GM12891 (cell line): ENCODE results near the gene INPP5B.

Experiments used
- DNase-seq: peaks from one replicate; pipeline ENCODE4 v3.0.0; 2011; ENCODE audit warnings: low spot score; ENCODE audit not compliant: insufficient read length
- FAIRE-seq: peaks from 2 replicates; lab custom pipeline; 2011; peaks lifted over from hg19 to GRCh38; lab: Jason Lieb, UNC
- PAX5 ChIP-seq: IDR thresholded peaks from 2 replicates; pipeline ENCODE4 v1.6.1; 2011; ENCODE audit warnings: low read length, moderate library complexity, mild to moderate bottlenecking; ENCODE audit not compliant: insufficient read depth, severe bottlenecking
- POLR2A ChIP-seq: IDR thresholded peaks from 2 replicates; pipeline ENCODE4 v1.6.1; 2011; ENCODE audit warnings: low read depth, low read length, control low read depth
- POLR2AphosphoS5 ChIP-seq: IDR thresholded peaks from 2 replicates; pipeline ENCODE4 v1.6.1; 2011; ENCODE audit warnings: low read depth, low read length, control low read depth
- POU2F2 ChIP-seq: IDR thresholded peaks from 2 replicates; pipeline ENCODE4 v1.6.1; 2011; ENCODE audit warnings: low read depth, mild to moderate bottlenecking, control low read depth, low read length, moderate library complexity
- SPI1 ChIP-seq: IDR thresholded peaks from 2 replicates; pipeline ENCODE4 v1.6.1; 2011; ENCODE audit warnings: low read depth, low read length, control low read depth
- TAF1 ChIP-seq: IDR thresholded peaks from 2 replicates; pipeline ENCODE4 v1.6.1; 2011; ENCODE audit warnings: low read depth, low read length, control low read depth

INPP5B gene

DNA sequence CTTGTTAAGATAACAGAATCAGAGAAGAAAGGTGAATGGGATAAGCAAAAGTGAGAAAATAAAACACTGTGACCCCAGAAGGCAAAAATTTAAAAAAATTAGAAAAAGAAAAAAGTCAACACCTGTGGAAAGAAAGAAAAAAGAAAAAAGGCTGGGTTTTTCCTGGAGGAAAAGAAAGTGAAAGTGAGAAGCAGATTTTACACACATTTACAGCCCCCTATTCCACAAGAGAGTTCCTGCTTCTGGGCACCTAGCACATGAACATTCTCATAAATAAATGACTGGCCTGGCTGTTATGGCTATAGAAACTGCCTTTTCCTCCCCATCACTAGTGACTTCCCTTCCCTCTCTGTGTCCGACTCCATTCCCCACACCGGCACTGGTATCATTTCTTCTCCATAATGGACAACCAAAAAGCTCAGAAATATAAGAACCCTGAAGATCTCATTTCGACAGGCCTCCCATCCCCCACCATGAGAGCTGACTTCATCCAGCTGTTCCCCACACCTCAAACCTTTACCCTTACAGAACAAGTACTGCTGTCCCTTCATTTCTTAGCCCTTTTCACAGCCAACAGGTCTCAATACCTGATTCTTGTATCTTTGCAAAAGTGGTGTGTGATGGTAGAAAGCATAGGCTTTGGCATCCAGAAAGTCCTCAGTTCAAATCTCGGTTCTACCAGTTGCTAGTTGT, 100.1 kb downstream of the INPP5B start:
- DNase-seq: no peak
- peak; percentile 70 for FAIRE-seq
- peak; percentile 24; the same call in 1 of the 2 replicates for TF ChIP-seq SPI1
- no peak for TF ChIP-seq POU2F2
- TF ChIP-seq PAX5: no peak
- TF ChIP-seq TAF1: no peak
- TF ChIP-seq POLR2AphosphoS5: no peak

DNA sequence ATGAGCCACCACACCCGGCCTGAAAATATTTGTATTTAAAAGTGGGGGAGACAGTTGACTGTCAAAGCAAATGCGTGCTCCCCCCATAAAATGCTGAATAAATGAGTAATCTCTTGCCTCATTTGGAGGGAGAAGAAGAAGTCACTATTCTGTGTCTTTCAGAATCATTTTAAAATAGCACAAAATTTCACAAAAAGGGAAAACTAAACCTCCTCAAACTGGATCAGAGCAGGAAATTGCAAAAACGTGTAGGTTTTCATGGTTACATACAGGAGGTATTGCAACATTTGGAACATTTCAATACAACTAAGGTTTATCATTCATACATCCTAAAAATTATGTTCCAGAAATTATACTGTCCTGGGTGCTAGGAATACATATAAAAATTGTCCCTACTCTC, 101.1 kb downstream of the INPP5B start:
- no peak for TF ChIP-seq TAF1
- TF ChIP-seq SPI1: no peak
- TF ChIP-seq PAX5: no peak
- no peak for TF ChIP-seq POLR2AphosphoS5
- TF ChIP-seq POLR2A: no peak
- no peak for TF ChIP-seq POU2F2
- DNase-seq (no peak), FAIRE-seq (no peak)

DNA sequence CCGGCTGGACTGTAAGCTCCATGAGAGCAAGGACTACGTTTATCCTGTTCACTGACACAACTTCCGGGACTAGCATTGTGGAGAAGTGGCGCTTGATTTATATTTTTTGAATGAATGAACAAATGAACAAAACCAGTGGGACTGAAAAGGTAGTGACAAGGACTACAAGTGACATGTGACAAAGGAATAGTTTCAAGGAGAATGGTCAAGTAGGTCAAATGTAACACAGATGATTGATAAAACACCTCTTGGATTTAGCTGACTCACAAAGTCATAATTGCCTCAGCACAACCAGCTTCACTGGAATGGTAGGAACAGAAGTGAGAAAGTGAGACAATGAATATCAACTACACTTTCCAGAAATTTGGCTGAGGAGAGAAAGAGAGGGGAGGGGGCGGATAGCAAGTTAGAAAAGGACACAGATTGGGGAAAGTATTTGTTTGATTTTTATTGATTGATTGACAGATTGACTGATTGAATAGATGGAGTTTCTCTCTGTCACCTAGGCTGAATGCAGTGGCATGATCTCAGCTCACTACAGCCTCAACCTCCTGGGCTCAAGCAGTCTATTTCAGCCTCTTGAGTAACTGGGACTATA, 101.7 kb downstream of the INPP5B start:
- no peak for DNase-seq
- TF ChIP-seq SPI1: no peak
- TF ChIP-seq POU2F2: no peak
- TF ChIP-seq PAX5: no peak
- no peak for TF ChIP-seq POLR2AphosphoS5
- TF ChIP-seq POLR2A: no peak
- TF ChIP-seq TAF1: no peak
- FAIRE-seq: no peak

DNA sequence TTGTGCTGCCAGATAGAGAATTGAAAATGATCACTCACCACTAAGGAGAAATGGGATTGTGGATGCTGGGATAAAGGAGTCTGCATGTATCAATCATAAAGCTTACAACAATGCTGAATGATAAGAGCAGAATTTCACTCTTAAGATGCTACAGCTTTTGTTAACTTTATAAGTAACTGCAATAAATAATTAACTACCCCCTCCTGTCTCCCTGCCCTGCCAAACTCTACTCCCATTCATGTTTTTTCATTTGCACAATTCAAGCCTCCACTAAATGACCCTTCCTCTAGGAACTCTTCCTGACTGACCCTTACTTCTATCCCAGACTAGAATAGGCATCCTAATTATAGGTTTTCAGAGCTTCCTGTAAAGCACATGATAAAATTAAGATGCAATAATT, 102.3 kb downstream of the INPP5B start:
- DNase-seq (no peak), FAIRE-seq (no peak)

DNA sequence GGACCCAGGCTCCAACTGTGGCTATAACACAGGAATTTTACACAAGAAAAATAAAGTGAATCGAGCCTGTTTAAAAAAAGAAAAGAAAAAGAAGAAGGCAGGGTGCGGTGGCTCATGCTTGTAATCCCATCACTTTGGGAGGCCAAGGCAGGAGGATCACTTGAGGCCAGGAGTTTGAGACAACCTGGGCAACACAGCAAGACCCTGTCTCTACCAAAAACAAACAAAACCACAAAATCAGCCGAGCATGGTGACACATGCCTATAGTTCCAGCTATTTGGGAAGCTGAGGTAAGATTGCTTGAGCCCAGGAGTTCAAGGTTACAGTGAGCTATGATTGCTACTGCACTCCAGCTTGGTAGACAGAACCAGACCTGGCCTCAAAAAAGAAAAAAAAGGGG, 105.2 kb downstream of the INPP5B start:
- DNase-seq: no peak

More for the DNA sequence above, 102.3 kb downstream of the INPP5B start:
- TF ChIP-seq SPI1: no peak
- TF ChIP-seq POLR2A: no peak
- TF ChIP-seq PAX5: no peak
- no peak for TF ChIP-seq TAF1
- no peak for TF ChIP-seq POLR2AphosphoS5
- no peak for TF ChIP-seq POU2F2

DNA sequence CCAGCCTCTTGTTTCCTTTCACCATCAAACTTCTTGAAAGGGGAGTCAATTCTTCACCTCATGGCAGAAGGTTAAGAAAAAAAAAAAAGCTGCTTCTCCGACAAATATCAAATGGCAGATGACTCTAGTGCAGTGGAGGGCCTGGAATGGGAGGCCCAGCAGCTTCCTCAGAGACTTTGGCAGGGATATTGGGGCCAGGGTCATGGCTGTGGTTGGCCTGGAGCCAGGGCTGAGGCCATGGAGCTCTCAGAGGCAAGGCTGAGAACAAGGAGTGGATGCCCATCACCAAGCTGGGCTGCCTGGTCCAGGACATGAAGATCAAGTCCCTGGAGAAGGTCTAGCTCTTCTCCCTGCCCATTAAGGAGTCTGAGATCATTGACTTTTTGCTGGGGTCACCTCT, 106.1 kb downstream of the INPP5B start:
- no peak for TF ChIP-seq POU2F2
- FAIRE-seq (no peak), DNase-seq (no peak)

More for the DNA sequence above, 105.2 kb downstream of the INPP5B start:
- TF ChIP-seq POLR2A (no peak), PAX5 (no peak), POLR2AphosphoS5 (no peak), POU2F2 (no peak), TAF1 (no peak), SPI1 (no peak)
- no peak for FAIRE-seq

DNA sequence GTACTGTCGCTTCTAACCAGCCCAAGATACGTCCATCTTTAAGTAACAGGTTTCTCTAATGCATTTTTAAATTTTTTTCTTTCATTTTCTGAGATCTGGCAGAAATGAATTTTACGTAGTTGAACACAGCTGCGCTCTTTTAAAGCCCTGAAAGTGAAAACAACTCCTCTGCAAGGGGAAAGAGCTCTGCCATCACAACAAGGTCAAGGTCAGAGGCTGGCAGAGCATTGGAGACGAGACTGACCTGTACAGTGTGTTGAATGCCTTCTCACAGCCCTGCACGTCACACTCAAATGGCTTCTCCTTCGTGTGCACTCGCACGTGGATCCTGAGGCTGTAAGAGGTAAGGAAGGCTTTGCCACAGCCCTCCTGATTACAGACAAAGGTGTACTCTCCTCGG, 107.2 kb downstream of the INPP5B start:
- TF ChIP-seq POU2F2 (no peak), SPI1 (no peak), PAX5 (no peak), TAF1 (no peak), POLR2AphosphoS5 (no peak), POLR2A (no peak)
- no peak for FAIRE-seq
- no peak for DNase-seq

DNA sequence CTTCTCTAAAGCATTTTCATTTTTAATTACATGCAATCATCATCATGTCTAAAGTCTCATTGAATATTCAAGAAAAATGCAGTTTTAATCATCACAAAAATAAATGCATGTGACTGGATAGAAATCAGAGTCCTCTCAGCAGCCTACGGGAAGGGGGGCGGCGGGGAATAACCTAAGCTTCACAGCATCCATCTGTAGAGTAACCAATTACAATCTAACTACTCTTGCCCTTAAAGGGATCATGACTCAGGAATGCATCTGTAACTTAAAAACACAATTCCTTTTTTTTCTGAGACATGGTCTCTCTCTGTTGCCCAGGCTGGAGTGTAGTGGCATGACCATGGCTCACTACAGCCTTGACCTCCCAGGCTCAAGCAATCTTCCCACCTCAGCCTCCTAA, 110.1 kb downstream of the INPP5B start:
- FAIRE-seq (no peak), DNase-seq (no peak)
- TF ChIP-seq SPI1: no peak
- no peak for TF ChIP-seq POLR2AphosphoS5
- no peak for TF ChIP-seq TAF1
- TF ChIP-seq PAX5: no peak
- TF ChIP-seq POU2F2: no peak
- no peak for TF ChIP-seq POLR2A

DNA sequence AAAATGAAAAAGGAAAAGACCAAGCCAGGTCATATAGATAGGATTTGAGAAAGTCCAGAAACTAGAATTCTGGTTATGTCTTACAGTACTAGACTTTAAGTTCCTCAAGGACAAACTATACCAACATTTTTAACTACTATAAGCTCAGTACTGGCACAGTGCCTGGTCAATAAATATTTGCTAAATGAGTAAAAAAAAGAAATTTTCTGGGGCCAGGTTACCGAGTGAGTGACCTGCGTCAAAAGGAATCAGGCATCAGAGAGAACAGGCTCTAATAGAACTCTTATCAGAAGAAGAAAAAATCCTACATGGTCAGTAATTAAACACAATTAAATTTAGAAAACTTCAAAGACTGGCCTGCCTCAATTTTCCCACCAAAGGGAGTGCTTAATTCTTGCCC, 115.0 kb downstream of the INPP5B start:
- TF ChIP-seq POU2F2: no peak
- TF ChIP-seq TAF1: no peak
- TF ChIP-seq POLR2A: no peak
- no peak for TF ChIP-seq PAX5
- no peak for TF ChIP-seq POLR2AphosphoS5
- no peak for TF ChIP-seq SPI1
- DNase-seq (no peak), FAIRE-seq (no peak)

DNA sequence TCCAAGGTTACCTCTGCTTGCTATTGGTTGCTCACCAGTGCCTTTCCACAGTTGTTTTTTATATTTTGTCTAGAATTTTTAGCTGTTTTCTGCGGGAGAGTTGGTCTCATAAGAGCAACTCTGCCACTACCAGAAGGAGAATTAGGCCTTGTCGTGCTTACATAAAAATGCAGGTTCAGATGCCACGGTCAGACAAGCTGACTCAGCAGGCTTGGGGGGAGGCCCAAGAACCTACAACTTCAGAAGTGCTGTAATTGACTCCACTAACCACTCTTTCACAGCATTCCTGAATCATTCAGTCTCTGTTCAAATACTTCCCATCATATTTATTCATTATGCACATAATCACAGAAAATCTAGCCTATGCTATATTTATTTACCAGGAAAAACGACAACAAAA, 115.7 kb downstream of the INPP5B start:
- TF ChIP-seq POU2F2: no peak
- no peak for TF ChIP-seq POLR2A
- TF ChIP-seq TAF1: no peak
- TF ChIP-seq POLR2AphosphoS5: no peak
- no peak for TF ChIP-seq SPI1
- TF ChIP-seq PAX5: no peak
- DNase-seq (no peak), FAIRE-seq (no peak)
